Measurements from ENCODE around the gene OTUD7B. TPM values are rescaled to one million over a fixed set of nuclear protein-coding genes. Genes with fewer than 3 reads are reported as not detected.

The OTUD7B gene
- total and polyA plus RNA-seq, 2 donors: 1.8 to 2.8 TPM

GRCh38 chr1:149993764-149994163, 16.8 kb downstream of the OTUD7B start:
- peaks cover 0 to 31% of the 10 kb centered on the region in 2 donors for H3K27me3 ChIP-seq (ENCODE audit: control insufficient read depth in 2 of 2, insufficient read depth in 1 of 2, low read length in 1 of 2)
- no peak overlapping the region for H3K27ac ChIP-seq (ENCODE audit: low read depth in 1 of 2, low read length in 1 of 2)
- H3K4me3 ChIP-seq (ENCODE audit: low read length in 2 of 2): no peak overlapping the region
- H3K9me3 ChIP-seq (ENCODE audit: control insufficient read depth in 2 of 2, insufficient read depth in 1 of 2, low read length in 1 of 2): no peaks in the 10 kb centered on the region
- H3K36me3 ChIP-seq (ENCODE audit: control insufficient read depth in 2 of 2, insufficient read depth in 2 of 2, low read length in 1 of 2): no peaks in the 10 kb centered on the region
- H3K4me1 ChIP-seq (ENCODE audit: control insufficient read depth in 2 of 2, insufficient read depth in 2 of 2, low read length in 2 of 2): no peaks in the 10 kb centered on the region
- no peak for DNase-seq (ENCODE audit: low read depth in 6 of 9, low spot score in 9 of 9)

- no peaks in the 10 kb centered on the region for H3K9me3 ChIP-seq (ENCODE audit: control insufficient read depth in 2 of 2, insufficient read depth in 1 of 2, low read length in 1 of 2)
- H3K27me3 ChIP-seq (ENCODE audit: control insufficient read depth in 2 of 2, insufficient read depth in 1 of 2, low read length in 1 of 2): peaks cover 0 to 26% of the 10 kb centered on the region in 2 donors
- H3K4me1 ChIP-seq (ENCODE audit: control insufficient read depth in 2 of 2, insufficient read depth in 2 of 2, low read length in 2 of 2): no peaks in the 10 kb centered on the region
- H3K4me3 ChIP-seq (ENCODE audit: low read length in 2 of 2): no peak overlapping the region
- no peak overlapping the region for H3K27ac ChIP-seq (ENCODE audit: low read depth in 1 of 2, low read length in 1 of 2)
- no peak for DNase-seq (ENCODE audit: low read depth in 6 of 9, low spot score in 9 of 9)
- 97% methylated on average over 1 of the region's 1 CpG for WGBS
- no peaks in the 10 kb centered on the region for H3K36me3 ChIP-seq (ENCODE audit: control insufficient read depth in 2 of 2, insufficient read depth in 2 of 2, low read length in 1 of 2)
Measured at GRCh38 chr1:149993181-149993580, 17.3 kb downstream of the OTUD7B start.

GRCh38 chr1:149987297-149987595, 23.3 kb downstream of the OTUD7B start:
- WGBS: 100% methylated on average over 1 of the region's 1 CpG
- H3K36me3 ChIP-seq (ENCODE audit: control insufficient read depth in 2 of 2, insufficient read depth in 2 of 2, low read length in 1 of 2): no peaks in the 10 kb centered on the region
- no peak overlapping the region for H3K4me3 ChIP-seq (ENCODE audit: low read length in 2 of 2)
- no peaks in the 10 kb centered on the region for H3K9me3 ChIP-seq (ENCODE audit: control insufficient read depth in 2 of 2, insufficient read depth in 1 of 2, low read length in 1 of 2)
- H3K27me3 ChIP-seq (ENCODE audit: control insufficient read depth in 2 of 2, insufficient read depth in 1 of 2, low read length in 1 of 2): peaks cover 0 to 5% of the 10 kb centered on the region in 2 donors
- no peaks in the 10 kb centered on the region for H3K4me1 ChIP-seq (ENCODE audit: control insufficient read depth in 2 of 2, insufficient read depth in 2 of 2, low read length in 2 of 2)
- H3K27ac ChIP-seq (ENCODE audit: low read depth in 1 of 2, low read length in 1 of 2): no peak overlapping the region
- no peak for DNase-seq (ENCODE audit: low read depth in 6 of 9, low spot score in 9 of 9)

- no peak for DNase-seq (ENCODE audit: low read depth in 6 of 9, low spot score in 9 of 9)
- Histone ChIP-seq H3K36me3 (ENCODE audit: control insufficient read depth in 2 of 2, insufficient read depth in 2 of 2, low read length in 1 of 2) (no peaks in the 10 kb centered on the region), H3K4me1 (ENCODE audit: control insufficient read depth in 2 of 2, insufficient read depth in 2 of 2, low read length in 2 of 2) (no peaks in the 10 kb centered on the region), H3K27ac (ENCODE audit: low read depth in 1 of 2, low read length in 1 of 2) (no peak overlapping the region), H3K27me3 (ENCODE audit: control insufficient read depth in 2 of 2, insufficient read depth in 1 of 2, low read length in 1 of 2) (peaks cover 0 to 5% of the 10 kb centered on the region in 2 donors), H3K4me3 (ENCODE audit: low read length in 2 of 2) (no peak overlapping the region), H3K9me3 (ENCODE audit: control insufficient read depth in 2 of 2, insufficient read depth in 1 of 2, low read length in 1 of 2) (no peaks in the 10 kb centered on the region)
- WGBS: 95% methylated on average over 4 of the region's 4 CpGs
Measured at GRCh38 chr1:149986486-149987296, 23.8 kb downstream of the OTUD7B start.

- no peak for DNase-seq (ENCODE audit: low read depth in 6 of 9, low spot score in 9 of 9)
- 99% methylated on average over 3 of the region's 3 CpGs for WGBS
- Histone ChIP-seq H3K27me3 (ENCODE audit: control insufficient read depth in 2 of 2, insufficient read depth in 1 of 2, low read length in 1 of 2) (peaks cover 0 to 2% of the 10 kb centered on the region in 2 donors), H3K36me3 (ENCODE audit: control insufficient read depth in 2 of 2, insufficient read depth in 2 of 2, low read length in 1 of 2) (no peaks in the 10 kb centered on the region), H3K4me1 (ENCODE audit: control insufficient read depth in 2 of 2, insufficient read depth in 2 of 2, low read length in 2 of 2) (no peaks in the 10 kb centered on the region), H3K27ac (ENCODE audit: low read depth in 1 of 2, low read length in 1 of 2) (no peak overlapping the region), H3K9me3 (ENCODE audit: control insufficient read depth in 2 of 2, insufficient read depth in 1 of 2, low read length in 1 of 2) (no peaks in the 10 kb centered on the region), H3K4me3 (ENCODE audit: low read length in 2 of 2) (no peak overlapping the region)
Measured at GRCh38 chr1:149979972-149980540, 30.5 kb downstream of the OTUD7B start.

- no peak overlapping the region for H3K27ac ChIP-seq (ENCODE audit: low read depth in 1 of 2, low read length in 1 of 2)
- 99% methylated on average over 2 of the region's 2 CpGs for WGBS
- peaks cover 0 to 2% of the 10 kb centered on the region in 2 donors for H3K27me3 ChIP-seq (ENCODE audit: control insufficient read depth in 2 of 2, insufficient read depth in 1 of 2, low read length in 1 of 2)
- no peaks in the 10 kb centered on the region for H3K9me3 ChIP-seq (ENCODE audit: control insufficient read depth in 2 of 2, insufficient read depth in 1 of 2, low read length in 1 of 2)
- H3K4me3 ChIP-seq (ENCODE audit: low read length in 2 of 2): no peak overlapping the region
- DNase-seq (ENCODE audit: low read depth in 6 of 9, low spot score in 9 of 9): no peak
- H3K4me1 ChIP-seq (ENCODE audit: control insufficient read depth in 2 of 2, insufficient read depth in 2 of 2, low read length in 2 of 2): no peaks in the 10 kb centered on the region
- no peaks in the 10 kb centered on the region for H3K36me3 ChIP-seq (ENCODE audit: control insufficient read depth in 2 of 2, insufficient read depth in 2 of 2, low read length in 1 of 2)
Measured at GRCh38 chr1:149979245-149979971, 31.1 kb downstream of the OTUD7B start.

GRCh38 chr1:149978547-149979023, 31.9 kb downstream of the OTUD7B start:
- no peaks in the 10 kb centered on the region for H3K9me3 ChIP-seq (ENCODE audit: control insufficient read depth in 2 of 2, insufficient read depth in 1 of 2, low read length in 1 of 2)
- no peaks in the 10 kb centered on the region for H3K4me1 ChIP-seq (ENCODE audit: control insufficient read depth in 2 of 2, insufficient read depth in 2 of 2, low read length in 2 of 2)
- no peak for DNase-seq (ENCODE audit: low read depth in 6 of 9, low spot score in 9 of 9)
- no peak overlapping the region for H3K4me3 ChIP-seq (ENCODE audit: low read length in 2 of 2)
- 94% methylated on average over 1 of the region's 1 CpG for WGBS
- no peaks in the 10 kb centered on the region for H3K36me3 ChIP-seq (ENCODE audit: control insufficient read depth in 2 of 2, insufficient read depth in 2 of 2, low read length in 1 of 2)
- H3K27me3 ChIP-seq (ENCODE audit: control insufficient read depth in 2 of 2, insufficient read depth in 1 of 2, low read length in 1 of 2): no peaks in the 10 kb centered on the region
- H3K27ac ChIP-seq (ENCODE audit: low read depth in 1 of 2, low read length in 1 of 2): no peak overlapping the region

GRCh38 chr1:149977345-149977744, 33.2 kb downstream of the OTUD7B start:
- Histone ChIP-seq H3K4me1 (ENCODE audit: control insufficient read depth in 2 of 2, insufficient read depth in 2 of 2, low read length in 2 of 2) (no peaks in the 10 kb centered on the region), H3K4me3 (ENCODE audit: low read length in 2 of 2) (no peak overlapping the region), H3K9me3 (ENCODE audit: control insufficient read depth in 2 of 2, insufficient read depth in 1 of 2, low read length in 1 of 2) (no peaks in the 10 kb centered on the region), H3K27me3 (ENCODE audit: control insufficient read depth in 2 of 2, insufficient read depth in 1 of 2, low read length in 1 of 2) (no peaks in the 10 kb centered on the region), H3K36me3 (ENCODE audit: control insufficient read depth in 2 of 2, insufficient read depth in 2 of 2, low read length in 1 of 2) (no peaks in the 10 kb centered on the region), H3K27ac (ENCODE audit: low read depth in 1 of 2, low read length in 1 of 2) (no peak overlapping the region)
- WGBS: 93% methylated on average over 3 of the region's 3 CpGs
- DNase-seq (ENCODE audit: low read depth in 6 of 9, low spot score in 9 of 9): no peak

GRCh38 chr1:149972547-149972946, 38.0 kb downstream of the OTUD7B start:
- DNase-seq (ENCODE audit: low read depth in 6 of 9, low spot score in 9 of 9): no peak
- WGBS: 99% methylated on average over 2 of the region's 2 CpGs
- Histone ChIP-seq H3K27ac (ENCODE audit: low read depth in 1 of 2, low read length in 1 of 2) (no peak overlapping the region), H3K4me1 (ENCODE audit: control insufficient read depth in 2 of 2, insufficient read depth in 2 of 2, low read length in 2 of 2) (no peaks in the 10 kb centered on the region), H3K9me3 (ENCODE audit: control insufficient read depth in 2 of 2, insufficient read depth in 1 of 2, low read length in 1 of 2) (no peaks in the 10 kb centered on the region), H3K27me3 (ENCODE audit: control insufficient read depth in 2 of 2, insufficient read depth in 1 of 2, low read length in 1 of 2) (no peaks in the 10 kb centered on the region), H3K36me3 (ENCODE audit: control insufficient read depth in 2 of 2, insufficient read depth in 2 of 2, low read length in 1 of 2) (peaks cover 0 to 2% of the 10 kb centered on the region in 2 donors), H3K4me3 (ENCODE audit: low read length in 2 of 2) (no peak overlapping the region)

All from thymus (tissue), 11 donors.